K562 (cell line): Measurements from ENCODE around the gene MAP3K13. TPM values are rescaled to one million over a fixed set of nuclear protein-coding genes. Genes with fewer than 3 reads are reported as not detected.
A peak's percentile ranks its signal among the peaks of the same experiment; 100 is the strongest.

Experiments
- ATAC-seq: fragments of 200-7000 bp; cut with Tn5 transposase; 3 replicates; pipeline ENCODE4 v1.9.1; 2020; ENCODE audit warnings: moderate library complexity
- BruUV-seq: library from RNA; stranded (reverse); fragments of 400-500 nt; replicated peaks from 2 replicates; lab custom pipeline; 2021; lab: Mats Ljungman, UMichigan
- CTCF ChIA-PET: fragments of 300-600 bp; formaldehyde crosslinking; extraction: SDS; loops from one replicate; lab custom pipeline; 2021; ENCODE audit warnings: low intra/inter-chr PET ratio; lab: Yijun Ruan, JAX
- POLR2A ChIA-PET: fragments of 300-600, 350-650 bp; sonication (Branson Sonifier 250); formaldehyde crosslinking; extraction: SDS; loops from one replicate; lab custom pipeline; 2021; ENCODE audit warnings: antibody characterized with exemption, inconsistent platforms; lab: Yijun Ruan, JAX
- DNase-seq, 4 experiments: peaks; one replicate each; pipeline versions ENCODE4 v3.0.0 to v3.0.0-alpha.2; 2011 to 2018; ENCODE audit warnings: low spot score in 3 of 4, mixed read lengths in 3 of 4; ENCODE audit errors: extremely low read depth in 1 of 4
- FAIRE-seq: peaks from 2 replicates; lab custom pipeline; 2011; peaks lifted over from hg19 to GRCh38; lab: Jason Lieb, UNC
- H2AFZ ChIP-seq: 2 replicates; pipeline ENCODE4 v1.6.0; 2011; ENCODE audit warnings: low read depth, low read length, control low read depth, inconsistent platforms
- H3K27ac ChIP-seq: fragments of 200-600 bp; 3 replicates; pipeline ENCODE4 v1.8.0; 2011; ENCODE audit warnings: low read depth, mild to moderate bottlenecking, control low read depth, inconsistent platforms, low read length, moderate library complexity, mixed read lengths; ENCODE audit errors: extremely low read depth
- H3K27me3 ChIP-seq, 2 experiments: fragments of 300-600 bp in 1 of 2; 2 replicates in 1 of 2; 3 replicates in 1 of 2; pipeline versions ENCODE4 v1.6.0 to v1.8.0; 2011; ENCODE audit warnings: inconsistent platforms in 2 of 2, low read length in 2 of 2, mild to moderate bottlenecking in 1 of 2, mixed read lengths in 1 of 2, moderate library complexity in 1 of 2; ENCODE audit not compliant: control insufficient read depth in 2 of 2, insufficient read depth in 2 of 2
- H3K36me3 ChIP-seq: fragments of 300-600 bp; 3 replicates; pipeline ENCODE4 v1.8.0; 2011; ENCODE audit warnings: mild to moderate bottlenecking, low read length, inconsistent platforms; ENCODE audit not compliant: control insufficient read depth, insufficient read depth
- H3K4me1 ChIP-seq, 2 experiments: fragments of 200-600 bp in 1 of 2; replicated peaks in 1 of 2; 2 replicates in 1 of 2; 3 replicates in 1 of 2; pipeline versions ENCODE4 v1.5.1 to v1.8.0; 2011; ENCODE audit warnings: inconsistent platforms in 2 of 2, low read length in 2 of 2, mild to moderate bottlenecking in 1 of 2, mixed read lengths in 1 of 2, moderate library complexity in 1 of 2; ENCODE audit not compliant: control insufficient read depth in 2 of 2, insufficient read depth in 2 of 2
- H3K4me2 ChIP-seq: 2 replicates; pipeline ENCODE4 v1.6.1; 2011; ENCODE audit warnings: low read length, control low read depth, inconsistent platforms, mixed read lengths; ENCODE audit not compliant: insufficient read depth
- H3K4me3 ChIP-seq: fragments of 200-600 bp; sonication (generic), shearing (Covaris generic); 2 replicates; pipeline ENCODE4 v1.5.1; 2016; ENCODE audit warnings: control low read depth, inconsistent platforms
- H3K79me2 ChIP-seq: fragments of 200-600 bp; 3 replicates; pipeline ENCODE4 v1.8.0; 2011; ENCODE audit warnings: low read length, inconsistent platforms; ENCODE audit not compliant: control insufficient read depth, insufficient read depth
- H3K9ac ChIP-seq, 2 experiments: 2 replicates each; pipeline versions ENCODE4 v1.6.0 to v1.6.1; 2011; ENCODE audit warnings: low read depth in 2 of 2, low read length in 2 of 2, control low read depth in 1 of 2, inconsistent platforms in 1 of 2, mild to moderate bottlenecking in 1 of 2, mixed read lengths in 1 of 2; ENCODE audit not compliant: insufficient read depth in 1 of 2
- H3K9me1 ChIP-seq: one replicate; pipeline ENCODE4 v1.6.0; 2011; ENCODE audit warnings: inconsistent platforms, mild to moderate bottlenecking, low read length, moderate library complexity; ENCODE audit not compliant: control insufficient read depth, insufficient read depth
- H3K9me3 ChIP-seq: replicated peaks from 2 replicates; pipeline ENCODE4 v1.5.1; 2011; ENCODE audit warnings: low read depth, low read length, inconsistent platforms; ENCODE audit not compliant: control insufficient read depth, insufficient read depth
- H4K20me1 ChIP-seq: replicated peaks from 2 replicates; pipeline ENCODE4 v1.6.1; 2011; ENCODE audit warnings: low read length, inconsistent platforms, mixed read lengths; ENCODE audit not compliant: control insufficient read depth, insufficient read depth
- CTCF ChIP-seq, 3 experiments: IDR thresholded peaks in 2 of 3; conservative IDR thresholded peaks in 1 of 3; 2 replicates each; pipeline ENCODE4 v1.5.1; 2011 to 2012; ENCODE audit warnings: low read length in 3 of 3, mild to moderate bottlenecking in 3 of 3, control low read depth in 2 of 3, improper control_type of control experiment in 1 of 3, inconsistent platforms in 1 of 3, low read depth in 1 of 3, mixed read lengths in 1 of 3, moderate library complexity in 1 of 3; ENCODE audit not compliant: insufficient read depth in 2 of 3
- ELK1 ChIP-seq: sonication (generic); formaldehyde crosslinking; IDR thresholded peaks from 2 replicates; pipeline ENCODE4 v1.8.1; 2022; ENCODE audit warnings: missing genetic modification reagents
- NCOA1 ChIP-seq: fragments of 450-650 bp; IDR thresholded peaks from 2 replicates; pipeline ENCODE4 v1.6.1; 2016; ENCODE audit warnings: low read depth
- RBM25 ChIP-seq: fragments of 200-400 bp; formaldehyde crosslinking; IDR thresholded peaks from 2 replicates; pipeline ENCODE4 v1.6.1; 2018; ENCODE audit warnings: low read length, low read depth, moderate library complexity; ENCODE audit not compliant: severe bottlenecking
- SAP30 ChIP-seq: fragments of 200-600 bp; sonication (generic); IDR thresholded peaks from 2 replicates; pipeline ENCODE4 v1.6.1; 2012; ENCODE audit warnings: borderline replicate concordance, low read depth, mild to moderate bottlenecking, moderate library complexity, low read length, control low read depth, inconsistent platforms; ENCODE audit not compliant: insufficient read depth, poor library complexity, severe bottlenecking
- ZFPM2 ChIP-seq: fragments of 250-450 bp; sonication (Bioruptor Pico); IDR thresholded peaks from 2 replicates; pipeline ENCODE4 v1.5.1; 2022; ENCODE audit warnings: mild to moderate bottlenecking
- ZNF263 ChIP-seq: sonication (generic); formaldehyde crosslinking; IDR thresholded peaks from 2 replicates; pipeline ENCODE4 v1.8.0; 2022; ENCODE audit warnings: mild to moderate bottlenecking, missing genetic modification reagents, borderline replicate concordance
- ZNF408 ChIP-seq: fragments of 250-450 bp; sonication (Bioruptor Pico); IDR thresholded peaks from 2 replicates; pipeline ENCODE4 v1.4.0; 2020; ENCODE audit warnings: low read depth, mild to moderate bottlenecking, moderate library complexity
- ZNF75A ChIP-seq: fragments of 450-650 bp; formaldehyde crosslinking; IDR thresholded peaks from 2 replicates; pipeline ENCODE4 v1.4.0; 2020; ENCODE audit warnings: mild to moderate bottlenecking
- WGBS: fragments of 100-300 bp; shearing (Covaris generic); methylation state at CpG from one replicate; pipeline ENCODE4 v1.1.6; 2016; ENCODE audit warnings: low coverage, mixed read lengths; ENCODE audit not compliant: insufficient coverage; ENCODE audit errors: missing lambda C conversion rate; 5-methylcytosine and 5-hydroxymethylcytosine counted together
- in situ Hi-C: fragments of 300-500 bp; cut with MboI; formaldehyde crosslinking; loops from 4 replicates; pipeline ENCODE4 v1.15.0; 2018; ENCODE audit warnings: inconsistent platforms, mixed read lengths
- intact Hi-C: fragments of 100-400 bp; cut with micrococcal nuclease; formaldehyde crosslinking; loops from 2 replicates; pipeline ENCODE4 v1.14.2; 2022
- polyA plus RNA-seq, 8 experiments: library from polyadenylated mRNA; depleted of rRNA in 4 of 8; stranded (reverse) in 5 of 8; unstranded in 3 of 8; fragments of >200 nt; fragmentation: Nextera tagmentation in 2 of 8; fragmentation: Illumina TruSeq in 1 of 8; extraction: Ambion mirVana in 2 of 8; extraction: Trizol in 1 of 8; gene quantifications; 2 replicates each; pipeline versions ENCODE4 v1.2.1 to v1.2.3, GENCODE V29; 2011 to 2014; ENCODE audit warnings: inconsistent platforms in 1 of 8, missing spikeins in 1 of 8
- total RNA-seq, 7 experiments: library from RNA; depleted of rRNA in 6 of 7; stranded (reverse); fragments of >200 nt in 6 of 7; fragmentation: Illumina TruSeq in 2 of 7; extraction: Trizol in 2 of 7; gene quantifications; 2 replicates each; pipeline versions ENCODE4 v1.2.1 to v1.2.3, GENCODE V29; 2011 to 2021; ENCODE audit warnings: low replicate concordance in 1 of 7

MAP3K13 gene
- total and polyA plus RNA-seq, 9 of the 15 experiments (the other 6 are each of a cell fraction or from before 2014, with no cell fraction given), result 0.04 to 0.32 (median 0.15) TPM; not detected in 2

GRCh38 chr3:185460309-185460708 is 97.4 kb downstream of the MAP3K13 start (continued):
- TF ChIP-seq ZFPM2 (CRISPR knock-in tag) (no peak), ZNF75A (CRISPR knock-in tag) (no peak), ZNF408 (CRISPR knock-in tag) (no peak), ZNF263 (CRISPR knock-in tag) (no peak), SAP30 (no peak), ELK1 (no peak), RBM25 (no peak), NCOA1 (no peak)

GRCh38 chr3:185460719-185461350 is 97.9 kb downstream of the MAP3K13 start:
- Histone ChIP-seq H3K9me1 (no peaks in the 10 kb centered on the region), H3K4me1 (peaks cover 0 to 4% of the 10 kb centered on the region in 2 experiments; a peak in 3 of 5 replicates), H2AFZ (no peak overlapping the region), H3K9ac (no peak overlapping the region), H3K27me3 (no peaks in the 10 kb centered on the region; a peak in 1 of 5 replicates), H3K4me2 (no peak overlapping the region), H4K20me1 (no peaks in the 10 kb centered on the region), H3K36me3 (no peaks in the 10 kb centered on the region), H3K27ac (no peak overlapping the region), H3K4me3 (no peak overlapping the region), H3K9me3 (no peaks in the 10 kb centered on the region), H3K79me2 (no peaks in the 10 kb centered on the region)
- FAIRE-seq (peak; percentile 64), DNase-seq (peak; percentile 44 to 55 (median 46)), ATAC-seq (peak; percentile 76)
- in situ Hi-C loops, result no loop called here
- intact Hi-C loops, result loop anchor here (2.0 to 5.0 kb wide), 2 partner anchors 38 to 111 kb away; partner anchors contain the start of gene TMEM41A
- CTCF ChIA-PET, result interaction anchor here (1.2 to 1.4 kb wide), 2 partner anchors 114 to 115 kb away, joined by 6 read pairs; no protein-coding TSS in a partner anchor
- no TSS peak for BruUV-seq
- POLR2A ChIA-PET, result interaction anchor here (0.9 to 1.7 kb wide), 7 partner anchors 8 to 126 kb away, joined by 3 to 6 read pairs (median 3); partner anchors contain the start of gene SENP2
- 25% methylated on average over 6 of the region's 6 CpGs for WGBS
- TF ChIP-seq CTCF (IDR thresholded peaks at IDR 0.05 in 2 of 3, conservative IDR thresholded peaks at IDR 0.05 in 1 of 3; ENCODE audit: insufficient read depth in 2 of 3, low read depth in 1 of 3, low read length in 3 of 3), result peak; percentile 42 to 73 (median 45); a peak in 4 of 6 replicates
